CD4-positive, alpha-beta T cell (primary cell): ENCODE data around the gene MBD3L5. TPM values are rescaled to one million over a fixed set of nuclear protein-coding genes. Genes with fewer than 3 reads are reported as not detected.

Experiments used
- ATAC-seq: fragments of 200-7000 bp; cut with Tn5 transposase; one replicate; pipeline ENCODE4 v1.10.0; 2022; ENCODE audit warnings: mild to moderate bottlenecking; ENCODE audit not compliant: poor library complexity
- CTCF ChIA-PET: fragments of 350-600 bp; sonication (Branson Sonifier 250); formaldehyde crosslinking; loops from one replicate; lab custom pipeline; 2021; ENCODE audit warnings: antibody characterized with exemption, inconsistent platforms; lab: Charles Lee
- POLR2A ChIA-PET: fragments of 350-600 bp; sonication (Branson Sonifier 250); formaldehyde crosslinking; loops from one replicate; lab custom pipeline; 2021; ENCODE audit warnings: antibody characterized with exemption, inconsistent platforms; lab: Charles Lee
- DNase-seq, 14 experiments: peaks; one replicate each; pipeline ENCODE4 v3.0.0-alpha.2; 2013 to 2020; ENCODE audit warnings: mixed read lengths in 2 of 14
- H3K27ac ChIP-seq, 2 donors: one replicate each; pipeline versions ENCODE4 v1.5.1 to v1.7.0; 2013; ENCODE audit warnings: low read length in 2 of 2, low read depth in 1 of 2, mild to moderate bottlenecking in 1 of 2
- H3K27me3 ChIP-seq, 2 experiments: 1 replicate in 1 of 2; 2 replicates in 1 of 2; pipeline versions ENCODE4 v1.6.1 to v1.7.0; 2013; ENCODE audit warnings: low read length in 2 of 2, control low read depth in 1 of 2, mild to moderate bottlenecking in 1 of 2, moderate library complexity in 1 of 2; ENCODE audit not compliant: insufficient read depth in 2 of 2, control insufficient read depth in 1 of 2
- H3K36me3 ChIP-seq: one replicate; pipeline ENCODE4 v1.6.1; 2013; ENCODE audit warnings: low read length, control low read depth; ENCODE audit not compliant: insufficient read depth
- H3K4me1 ChIP-seq: one replicate; pipeline ENCODE4 v1.6.1; 2013; ENCODE audit warnings: low read length, control low read depth; ENCODE audit not compliant: insufficient read depth
- H3K4me3 ChIP-seq: one replicate; pipeline ENCODE4 v1.5.1; 2013; ENCODE audit warnings: mild to moderate bottlenecking, low read length, moderate library complexity
- H3K9me3 ChIP-seq, 2 experiments: 1 replicate in 1 of 2; 2 replicates in 1 of 2; pipeline versions ENCODE4 v1.6.1 to v1.7.0; 2013; ENCODE audit warnings: low read length in 2 of 2, mild to moderate bottlenecking in 2 of 2, control low read depth in 1 of 2, moderate library complexity in 1 of 2; ENCODE audit not compliant: control insufficient read depth in 1 of 2, insufficient read depth in 1 of 2
- H3K27ac Mint-ChIP-seq: one replicate; pipeline ENCODE4 v1.8.0; 2020; ENCODE audit warnings: mixed read lengths
- H3K27me3 Mint-ChIP-seq: one replicate; pipeline ENCODE4 v1.8.0; 2021; ENCODE audit warnings: mixed read lengths
- H3K36me3 Mint-ChIP-seq: one replicate; pipeline ENCODE4 v1.8.0; 2021; ENCODE audit warnings: low read depth, mixed read lengths
- H3K4me1 Mint-ChIP-seq: one replicate; pipeline ENCODE4 v1.8.0; 2021; ENCODE audit warnings: low read depth, mixed read lengths
- H3K4me3 Mint-ChIP-seq: one replicate; pipeline ENCODE4 v1.8.0; 2020; ENCODE audit warnings: mild to moderate bottlenecking, mixed read lengths
- H3K9me3 Mint-ChIP-seq: one replicate; pipeline ENCODE4 v1.8.0; 2020; ENCODE audit warnings: mixed read lengths
- intact Hi-C, 2 experiments: fragments of 100-400 bp; cut with DNase I in 1 of 2; cut with micrococcal nuclease in 1 of 2; formaldehyde crosslinking; loops; one replicate each; pipeline versions ENCODE4 v1.15.1 to v1.9.0; 2023 to 2025; cut with DNase I, micrococcal nuclease
- total RNA-seq, 174 experiments: library from RNA in 2 of 174; stranded (reverse) in 2 of 174; gene quantifications; one replicate each; pipeline ENCODE4 v1.2.3 and lab custom pipeline; 2021 to 2026
- TF ChIP-seq, protein P1 (sequence below): fragments of 200-600 bp; IDR thresholded peaks from one replicate; pipeline ENCODE4 v1.8.0; 2022; ENCODE audit warnings: antibody characterized with exemption, mild to moderate bottlenecking

Gene MBD3L5
- total RNA-seq, 2 experiments from 2014 or later, result not detected

DNA sequence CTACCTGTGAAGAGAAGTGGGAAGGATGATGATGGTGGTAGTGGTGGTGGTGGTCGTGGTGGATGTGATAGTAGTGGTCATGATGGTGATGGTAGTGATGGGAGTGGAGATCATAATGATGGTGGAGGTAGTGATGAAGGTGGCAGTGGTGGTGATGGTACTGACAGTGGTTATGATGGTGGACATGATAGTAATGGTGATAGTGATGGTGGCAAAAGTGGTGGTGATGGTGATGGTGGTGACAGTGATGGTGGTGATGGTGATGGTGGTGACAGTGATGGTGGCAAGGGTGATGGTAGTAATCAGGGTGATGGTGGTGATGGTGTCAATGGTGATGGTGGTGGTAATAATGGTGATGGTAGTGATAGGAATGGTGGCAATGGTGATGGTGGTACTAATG, 35.3 kb upstream of the MBD3L5 start:
- H3K4me3 ChIP-seq, result no peak overlapping the region
- intact Hi-C loops, result no loop called here
- H3K36me3 ChIP-seq, result no peaks in the 10 kb centered on the region
- no peak for ATAC-seq
- H3K9me3 Mint-ChIP-seq, result peaks cover 5% of the 10 kb centered on the region
- no peak overlapping the region for H3K4me3 Mint-ChIP-seq
- POLR2A ChIA-PET, result no interaction called here
- no peaks in the 10 kb centered on the region for H3K9me3 ChIP-seq
- no peak overlapping the region for H3K27ac Mint-ChIP-seq
- TF ChIP-seq, protein P1, sequence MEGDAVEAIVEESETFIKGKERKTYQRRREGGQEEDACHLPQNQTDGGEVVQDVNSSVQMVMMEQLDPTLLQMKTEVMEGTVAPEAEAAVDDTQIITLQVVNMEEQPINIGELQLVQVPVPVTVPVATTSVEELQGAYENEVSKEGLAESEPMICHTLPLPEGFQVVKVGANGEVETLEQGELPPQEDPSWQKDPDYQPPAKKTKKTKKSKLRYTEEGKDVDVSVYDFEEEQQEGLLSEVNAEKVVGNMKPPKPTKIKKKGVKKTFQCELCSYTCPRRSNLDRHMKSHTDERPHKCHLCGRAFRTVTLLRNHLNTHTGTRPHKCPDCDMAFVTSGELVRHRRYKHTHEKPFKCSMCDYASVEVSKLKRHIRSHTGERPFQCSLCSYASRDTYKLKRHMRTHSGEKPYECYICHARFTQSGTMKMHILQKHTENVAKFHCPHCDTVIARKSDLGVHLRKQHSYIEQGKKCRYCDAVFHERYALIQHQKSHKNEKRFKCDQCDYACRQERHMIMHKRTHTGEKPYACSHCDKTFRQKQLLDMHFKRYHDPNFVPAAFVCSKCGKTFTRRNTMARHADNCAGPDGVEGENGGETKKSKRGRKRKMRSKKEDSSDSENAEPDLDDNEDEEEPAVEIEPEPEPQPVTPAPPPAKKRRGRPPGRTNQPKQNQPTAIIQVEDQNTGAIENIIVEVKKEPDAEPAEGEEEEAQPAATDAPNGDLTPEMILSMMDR, result no peak
- CTCF ChIA-PET, result no interaction called here
- no peak for DNase-seq
- peaks cover 16% of the 10 kb centered on the region for H3K36me3 Mint-ChIP-seq
- no peaks in the 10 kb centered on the region for H3K27me3 ChIP-seq
- H3K27ac ChIP-seq, result no peak overlapping the region
- H3K27me3 Mint-ChIP-seq, result no peaks in the 10 kb centered on the region
- H3K4me1 Mint-ChIP-seq, result peaks cover 29% of the 10 kb centered on the region
- no peaks in the 10 kb centered on the region for H3K4me1 ChIP-seq

DNA sequence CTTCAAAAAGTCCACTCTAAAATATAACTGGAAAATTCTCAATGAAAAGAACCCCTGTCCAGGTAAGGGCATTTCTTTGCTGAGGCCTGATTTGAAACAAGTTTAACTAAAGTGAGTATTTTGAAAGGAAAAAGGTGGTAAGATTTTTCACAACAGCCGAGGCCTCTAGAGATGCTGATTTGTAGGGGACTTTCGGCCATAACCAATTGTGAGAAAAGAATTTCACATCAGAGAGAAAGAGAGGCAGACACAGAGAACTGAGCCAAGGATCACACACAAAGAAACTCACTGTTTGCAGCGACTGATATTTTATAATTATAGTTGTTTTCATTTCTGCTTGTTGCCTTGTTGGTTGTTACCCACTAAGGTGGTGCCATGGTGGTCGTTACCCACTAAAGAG, 33.6 kb upstream of the MBD3L5 start:
- no peaks in the 10 kb centered on the region for H3K36me3 ChIP-seq
- no peaks in the 10 kb centered on the region for H3K4me1 ChIP-seq
- no peaks in the 10 kb centered on the region for H3K9me3 ChIP-seq
- Mint-ChIP-seq H3K27ac (peak overlapping the region; percentile 69), H3K36me3 (peaks cover 11% of the 10 kb centered on the region), H3K9me3 (peaks cover 8% of the 10 kb centered on the region), H3K4me1 (peaks cover 42% of the 10 kb centered on the region), H3K27me3 (no peaks in the 10 kb centered on the region), H3K4me3 (peak overlapping the region; percentile 85)
- DNase-seq (no peak), ATAC-seq (no peak)
- ChIA-PET POLR2A (no interaction called here), CTCF (no interaction called here)
- TF ChIP-seq, protein P1, result no peak
- H3K27me3 ChIP-seq, result no peaks in the 10 kb centered on the region
- no peak overlapping the region for H3K27ac ChIP-seq
- peak overlapping the region; percentile 34 for H3K4me3 ChIP-seq
- intact Hi-C loops, result no loop called here

DNA sequence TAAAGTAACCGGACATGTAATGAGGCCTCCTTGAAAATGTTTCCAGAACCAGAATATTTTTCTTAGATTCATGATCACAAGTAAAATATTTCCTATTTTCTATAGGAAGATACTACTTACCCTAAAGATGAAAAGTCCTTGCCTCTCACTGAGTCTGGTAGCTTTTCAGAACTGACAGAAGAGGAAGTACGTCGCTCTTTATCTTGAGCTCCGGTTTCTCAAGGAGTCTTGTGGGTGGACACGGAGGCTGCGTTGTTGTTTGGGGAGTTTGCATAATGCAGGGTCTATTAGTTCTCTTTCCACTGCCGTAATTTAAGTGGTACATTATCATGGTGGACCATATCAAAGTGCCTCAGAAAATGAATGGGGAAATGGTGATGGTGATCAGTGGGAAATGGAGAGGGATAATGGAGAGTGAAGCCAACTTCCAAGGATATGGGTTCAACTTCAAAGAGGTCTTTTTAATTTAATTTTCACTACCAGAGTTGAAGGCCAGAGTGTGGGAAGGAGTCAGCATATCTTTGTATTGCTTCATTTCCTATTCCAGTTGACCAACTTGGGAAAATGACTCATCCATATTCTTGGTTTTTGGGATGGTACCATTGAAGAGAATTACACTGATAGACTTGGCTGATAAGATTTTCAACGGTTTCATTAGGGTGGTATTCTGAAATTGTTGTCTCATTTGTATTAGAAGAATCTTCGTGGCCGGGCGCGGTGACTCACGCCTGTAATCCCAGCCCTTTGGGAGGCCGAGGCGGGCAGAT, 32.5 kb upstream of the MBD3L5 start:
- POLR2A ChIA-PET, result interaction anchor here (0.8 to 1.0 kb wide), 2 partner anchors 11 to 73 kb away, joined by 5 read pairs; partner anchors contain the start of gene ZNF557
- H3K27ac ChIP-seq, result no peak overlapping the region

More for the DNA sequence above, 32.5 kb upstream of the MBD3L5 start:
- peaks cover 11% of the 10 kb centered on the region for H3K36me3 Mint-ChIP-seq
- peak overlapping the region; percentile 69 for H3K27ac Mint-ChIP-seq
- intact Hi-C loops, result no loop called here
- CTCF ChIA-PET, result no interaction called here
- H3K9me3 Mint-ChIP-seq, result peaks cover 8% of the 10 kb centered on the region
- peak in 4 of 14 experiments; percentile 17 to 39 (median 28) for DNase-seq
- ATAC-seq, result peak; percentile 43
- Histone ChIP-seq H3K9me3 (no peaks in the 10 kb centered on the region), H3K4me3 (peak overlapping the region; percentile 34), H3K4me1 (no peaks in the 10 kb centered on the region), H3K36me3 (no peaks in the 10 kb centered on the region), H3K27me3 (no peaks in the 10 kb centered on the region)
- TF ChIP-seq, protein P1, result no peak
- peaks cover 42% of the 10 kb centered on the region for H3K4me1 Mint-ChIP-seq
- no peaks in the 10 kb centered on the region for H3K27me3 Mint-ChIP-seq
- peak overlapping the region; percentile 85 for H3K4me3 Mint-ChIP-seq
